HepG2 (cell line): ENCODE data around the gene LIME1. TPM values are rescaled to one million over a fixed set of nuclear protein-coding genes. Genes with fewer than 3 reads are reported as not detected.

Experiments used
- ARID3A ChIP-seq: IDR thresholded peaks from 2 replicates; pipeline ENCODE4 v1.6.1; 2012; ENCODE audit warnings: low read depth, low read length, improper control_type of control experiment
- BCL6 ChIP-seq: IDR thresholded peaks from 2 replicates; pipeline ENCODE4 v1.6.1; 2016; ENCODE audit warnings: missing genetic modification reagents, missing compliant biosample characterization
- DR1 ChIP-seq: sonication (generic); formaldehyde crosslinking; IDR thresholded peaks from 2 replicates; pipeline ENCODE4 v1.8.0; 2021; ENCODE audit warnings: mild to moderate bottlenecking, missing genetic modification reagents, inconsistent platforms
- FOXK1 ChIP-seq: sonication (generic); formaldehyde crosslinking; IDR thresholded peaks from 2 replicates; pipeline ENCODE4 v1.4.0; 2020; ENCODE audit warnings: low read depth, missing genetic modification reagents, borderline replicate concordance
- FOXO4 ChIP-seq: sonication (generic); formaldehyde crosslinking; conservative IDR thresholded peaks from 2 replicates; pipeline ENCODE4 v1.8.1; 2023; ENCODE audit warnings: missing genetic modification reagents
- HDAC6 ChIP-seq: fragments of 200-600 bp; sonication (generic); IDR thresholded peaks from 2 replicates; pipeline ENCODE4 v1.7.0; 2017; ENCODE audit warnings: mild to moderate bottlenecking, antibody characterized with exemption, low read length, low read depth
- HNF1B ChIP-seq: sonication (generic); formaldehyde crosslinking; IDR thresholded peaks from 2 replicates; pipeline ENCODE4 v1.5.1; 2020; ENCODE audit warnings: mild to moderate bottlenecking, moderate library complexity, missing genetic modification reagents
- HOXA3 ChIP-seq: sonication (generic); formaldehyde crosslinking; IDR thresholded peaks from 2 replicates; pipeline ENCODE4 v1.5.0; 2020; ENCODE audit warnings: missing genetic modification reagents
- ISX ChIP-seq: sonication (generic); formaldehyde crosslinking; conservative IDR thresholded peaks from 2 replicates; pipeline ENCODE4 v1.5.0; 2020; ENCODE audit warnings: missing genetic modification reagents
- MLLT10 ChIP-seq: sonication (generic); formaldehyde crosslinking; IDR thresholded peaks from 2 replicates; pipeline ENCODE4 v1.4.0; 2020; ENCODE audit warnings: missing genetic modification reagents
- NCOA2 ChIP-seq: sonication (generic); formaldehyde crosslinking; IDR thresholded peaks from 2 replicates; pipeline ENCODE4 v1.8.0; 2022; ENCODE audit warnings: inconsistent platforms
- NR0B2 ChIP-seq: sonication (generic); formaldehyde crosslinking; IDR thresholded peaks from 2 replicates; pipeline ENCODE4 v1.4.0; 2020; ENCODE audit warnings: mild to moderate bottlenecking, missing genetic modification reagents
- PCBP2 ChIP-seq: fragments of 200-400 bp; formaldehyde crosslinking; optimal IDR thresholded peaks from 2 replicates; pipeline ENCODE3; 2018; ENCODE audit warnings: low read length, low read depth; ENCODE audit not compliant: poor library complexity, severe bottlenecking
- SMAD1 ChIP-seq: sonication (generic); formaldehyde crosslinking; IDR thresholded peaks from 2 replicates; pipeline ENCODE4 v1.4.0; 2020; ENCODE audit warnings: missing genetic modification reagents, low read depth, mild to moderate bottlenecking, borderline replicate concordance
- SNAI1 ChIP-seq: sonication (generic); formaldehyde crosslinking; IDR thresholded peaks from 2 replicates; pipeline ENCODE4 v1.5.0; 2020; ENCODE audit warnings: mild to moderate bottlenecking, missing genetic modification reagents, borderline replicate concordance
- TBL1XR1 ChIP-seq: fragments of 150-350 bp; IDR thresholded peaks from 2 replicates; pipeline ENCODE4 v1.6.1; 2014; ENCODE audit warnings: borderline replicate concordance, low read length; ENCODE audit not compliant: partially characterized antibody
- TEAD2 ChIP-seq: sonication (generic); formaldehyde crosslinking; IDR thresholded peaks from 2 replicates; pipeline ENCODE4 v1.9.0; 2021; ENCODE audit warnings: missing genetic modification reagents
- ZFP41 ChIP-seq: sonication (generic); formaldehyde crosslinking; IDR thresholded peaks from 2 replicates; pipeline ENCODE4 v1.4.0; 2020; ENCODE audit warnings: mild to moderate bottlenecking, missing genetic modification reagents, borderline replicate concordance
- ZNF124 ChIP-seq: sonication (generic); formaldehyde crosslinking; IDR thresholded peaks from 2 replicates; pipeline ENCODE4 v1.4.0; 2020; ENCODE audit warnings: missing genetic modification reagents
- ZNF20 ChIP-seq: sonication (generic); formaldehyde crosslinking; IDR thresholded peaks from 2 replicates; pipeline ENCODE4 v1.4.0; 2020; ENCODE audit warnings: mild to moderate bottlenecking, moderate library complexity, missing genetic modification reagents
- ZNF230 ChIP-seq: sonication (generic); formaldehyde crosslinking; IDR thresholded peaks from 2 replicates; pipeline ENCODE4 v1.4.0; 2020; ENCODE audit warnings: mild to moderate bottlenecking, missing genetic modification reagents
- ZNF530 ChIP-seq: sonication (generic); formaldehyde crosslinking; IDR thresholded peaks from 2 replicates; pipeline ENCODE4 v1.5.0; 2020; ENCODE audit warnings: low read depth, mild to moderate bottlenecking, missing genetic modification reagents
- ZNF550 ChIP-seq: sonication (generic); formaldehyde crosslinking; IDR thresholded peaks from 2 replicates; pipeline ENCODE4 v1.4.0; 2020; ENCODE audit warnings: mild to moderate bottlenecking, missing genetic modification reagents, borderline replicate concordance
- ZNF556 ChIP-seq: sonication (generic); formaldehyde crosslinking; IDR thresholded peaks from 2 replicates; pipeline ENCODE4 v1.4.0; 2020; ENCODE audit warnings: mild to moderate bottlenecking, missing genetic modification reagents, borderline replicate concordance
- ZNF598 ChIP-seq: sonication (generic); formaldehyde crosslinking; IDR thresholded peaks from 2 replicates; pipeline ENCODE4 v1.5.1; 2020; ENCODE audit warnings: mild to moderate bottlenecking, missing genetic modification reagents, borderline replicate concordance
- polyA plus RNA-seq, 8 experiments: library from polyadenylated mRNA; depleted of rRNA in 3 of 8; stranded (reverse) in 7 of 8; unstranded in 1 of 8; fragments of >200 nt; fragmentation: Illumina TruSeq in 4 of 8; extraction: Trizol in 4 of 8; gene quantifications; 2 replicates each; pipeline versions ENCODE4 v1.2.1 to v1.2.3, GENCODE V29; 2011 to 2016; ENCODE audit warnings: low read depth in 4 of 8, missing spikeins in 1 of 8, mixed read lengths in 1 of 8; ENCODE audit not compliant: insufficient read depth in 1 of 8
- total RNA-seq, 5 experiments: library from RNA; depleted of rRNA; stranded (reverse); fragments of >200 nt; fragmentation: Illumina TruSeq; extraction: Trizol; gene quantifications; 2 replicates each; pipeline ENCODE4 v1.2.3, GENCODE V29; 2016; ENCODE audit warnings: low read depth in 1 of 5

The LIME1 gene
- total and polyA plus RNA-seq, 2 of the 13 experiments (the other 11 are each of a cell fraction or from before 2014, with no cell fraction given): 13.0 to 61.5 TPM

GRCh38 chr20:63740627-63741353 lies 4.3 kb downstream of the LIME1 start (continued):
- no peak for TF ChIP-seq HDAC6
- peak; percentile 87 for TF ChIP-seq NCOA2
- peak; percentile 81; the same call in 1 of the 2 replicates for TF ChIP-seq SNAI1 (CRISPR knock-in tag)
- no peak for TF ChIP-seq ARID3A
- peak; percentile 8; the same call in 1 of the 2 replicates for TF ChIP-seq ZNF124
- TF ChIP-seq HOXA3 (CRISPR knock-in tag): peak; percentile 97
- peak; percentile 97 for TF ChIP-seq FOXK1 (CRISPR knock-in tag)
- TF ChIP-seq BCL6 (CRISPR knock-in tag): peak; percentile 91
- peak; percentile 60 for TF ChIP-seq ZNF230
- peak; percentile 61; the same call in 1 of the 2 replicates for TF ChIP-seq ZNF598
- TF ChIP-seq PCBP2: no peak
- TF ChIP-seq NR0B2 (CRISPR knock-in tag): peak; percentile 93
- peak; percentile 82; the same call in 1 of the 2 replicates for TF ChIP-seq ZNF530 (CRISPR knock-in tag)
- TF ChIP-seq DR1: peak; percentile 97
- peak; percentile 98 for TF ChIP-seq ZFP41 (CRISPR knock-in tag)
- no peak for TF ChIP-seq FOXO4 (CRISPR knock-in tag)
- peak; percentile 50 for TF ChIP-seq TBL1XR1
- TF ChIP-seq SMAD1 (CRISPR knock-in tag): peak; percentile 83
- no peak for TF ChIP-seq MLLT10
- peak; percentile 98 for TF ChIP-seq ZNF556
- TF ChIP-seq HNF1B (CRISPR knock-in tag): peak; percentile 100
- TF ChIP-seq ISX (CRISPR knock-in tag): 0 out of 2 replicates have a peak, but pooled peaks have one; percentile 53
- 0 out of 2 replicates have a peak, but pooled peaks have one; percentile 52 for TF ChIP-seq ZNF20 (CRISPR knock-in tag)
- TF ChIP-seq ZNF550 (CRISPR knock-in tag): peak; percentile 69
- no peak for TF ChIP-seq TEAD2 (CRISPR knock-in tag)
